Measurements from ENCODE around the gene TIMM29.

Gene TIMM29

GRCh38 chr19:10976131-10976892, 47.7 kb downstream of the TIMM29 start:
- H3K4me3 ChIP-seq (ENCODE audit: low read depth, low read length), result no peak overlapping the region
- no peak for TF ChIP-seq CTCF (IDR thresholded peaks at IDR 0.05; ENCODE audit: borderline replicate concordance, insufficient read depth, low read depth, low read length)

- no peak for TF ChIP-seq CTCF (IDR thresholded peaks at IDR 0.05; ENCODE audit: borderline replicate concordance, insufficient read depth, low read depth, low read length)
- H3K4me3 ChIP-seq (ENCODE audit: low read depth, low read length), result no peak overlapping the region
Observed at GRCh38 chr19:10977742-10978092, 49.1 kb downstream of the TIMM29 start.

Measured in GM12875 (cell line).